GM19463 (cell line): ENCODE data around the gene TUBA1B.
"Not testable (repeated sequence)": the region's sequence is repeated elsewhere in the genome, so short reads cannot be mapped to it uniquely, and the experiment has no call there.

Experiments used
- ATAC-seq: cut with Tn5 transposase; IDR thresholded peaks from one replicate; pipeline ENCODE4 v1.9.1; 2021; ENCODE audit warnings: mild to moderate bottlenecking, moderate library complexity; ENCODE audit not compliant: unreplicated experiment

The TUBA1B gene

GRCh38 chr12:49127971-49128370 lies 3.2 kb downstream of the TUBA1B start:
- not testable (repeated sequence) for ATAC-seq

GRCh38 chr12:49126852-49127763 lies 4.1 kb downstream of the TUBA1B start:
- ATAC-seq, result no peak

GRCh38 chr12:49121047-49121696 lies 10.0 kb downstream of the TUBA1B start:
- ATAC-seq, result no peak

GRCh38 chr12:49111206-49111605 lies 20.0 kb downstream of the TUBA1B start:
- ATAC-seq, result no peak

GRCh38 chr12:49110464-49111155 lies 20.6 kb downstream of the TUBA1B start, which contains the start of gene LMBR1L:
Gene LMBR1L (minus strand): TSS chr12:49110847. CDS start chr12:49110555, 292 bp downstream.
- ATAC-seq, result peak; percentile 98

- ATAC-seq, result no peak
Measured at GRCh38 chr12:49109641-49110463, 21.3 kb downstream of the TUBA1B start.

- ATAC-seq, result no peak
Measured at GRCh38 chr12:49108958-49109404, 22.2 kb downstream of the TUBA1B start.

- no peak for ATAC-seq
Measured at GRCh38 chr12:49105504-49106084, 25.6 kb downstream of the TUBA1B start.

- ATAC-seq, result no peak
Measured at GRCh38 chr12:49104822-49105221, 26.4 kb downstream of the TUBA1B start.

GRCh38 chr12:49100380-49100779 lies 30.8 kb downstream of the TUBA1B start:
- no peak for ATAC-seq

GRCh38 chr12:49098703-49099102 lies 32.5 kb downstream of the TUBA1B start:
- no peak for ATAC-seq

- no peak for ATAC-seq
Measured at GRCh38 chr12:49098035-49098451, 33.2 kb downstream of the TUBA1B start.

- no peak for ATAC-seq
Measured at GRCh38 chr12:49097381-49097780, 33.8 kb downstream of the TUBA1B start.

GRCh38 chr12:49094975-49095365 lies 36.2 kb downstream of the TUBA1B start:
- ATAC-seq, result no peak

GRCh38 chr12:49094160-49094974 lies 36.8 kb downstream of the TUBA1B start, which contains the start of gene DHH:
Gene DHH (minus strand): TSS chr12:49094801. CDS start chr12:49094512, 289 bp downstream.
- ATAC-seq, result no peak

GRCh38 chr12:49093792-49094159 lies 37.4 kb downstream of the TUBA1B start:
- ATAC-seq, result no peak

GRCh38 chr12:49092816-49093406 lies 38.3 kb downstream of the TUBA1B start:
- no peak for ATAC-seq

GRCh38 chr12:49092086-49092815 lies 38.9 kb downstream of the TUBA1B start:
- ATAC-seq, result no peak
